Skeletal muscle cell (primary cell): ENCODE data around the gene NUDT14.

Source experiments
- DNase-seq: peaks from one replicate; pipeline ENCODE4 v3.0.0-alpha.2; 2010; ENCODE audit warnings: low read depth
- H3K4me3 ChIP-seq: 2 replicates; pipeline ENCODE4 v1.5.1; 2011; ENCODE audit warnings: low read depth, mild to moderate bottlenecking, control low read depth, low read length, moderate library complexity

NUDT14 gene

GRCh38 chr14:105151838-105152793, 29.0 kb downstream of the NUDT14 start:
- no peak overlapping the region for H3K4me3 ChIP-seq
- no peak for DNase-seq

GRCh38 chr14:105151084-105151837, 29.9 kb downstream of the NUDT14 start:
- no peak overlapping the region for H3K4me3 ChIP-seq

DNA sequence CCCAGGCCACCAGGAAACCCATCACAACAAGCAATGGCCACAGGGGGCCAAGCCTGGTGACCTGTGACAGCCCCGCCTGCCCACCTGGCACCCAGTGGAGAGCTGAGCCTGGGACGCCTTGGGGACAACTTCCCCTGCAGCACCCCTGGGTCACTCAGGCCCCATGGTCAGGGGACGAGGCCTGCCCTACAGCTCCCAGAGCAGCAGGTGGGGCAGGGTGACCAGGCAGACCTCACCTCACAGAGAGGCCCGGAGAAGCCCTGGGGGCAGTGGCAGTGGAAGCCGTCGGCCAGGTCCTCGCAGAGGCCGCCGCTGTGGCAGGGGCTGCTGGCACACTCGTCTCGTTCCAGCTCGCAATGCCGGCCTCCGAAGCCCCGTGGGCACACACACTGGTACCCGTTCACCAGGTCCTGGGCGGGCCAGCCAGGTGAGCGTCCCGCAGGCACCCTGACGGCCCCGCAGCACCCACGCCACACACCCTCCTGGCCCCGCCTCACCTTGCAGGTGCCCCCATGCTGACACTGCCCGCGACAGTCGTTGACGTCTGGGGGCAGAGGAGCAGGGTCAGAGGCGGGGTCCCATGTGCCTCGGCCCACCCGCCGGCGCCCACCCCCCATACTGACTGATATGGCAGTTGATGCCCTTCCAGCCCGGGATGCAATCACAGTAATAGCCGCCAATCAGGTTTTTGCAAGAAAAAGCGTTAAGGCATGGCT, 30.6 kb downstream of the NUDT14 start:
- no peak overlapping the region for H3K4me3 ChIP-seq
- no peak for DNase-seq

More at GRCh38 chr14:105151084-105151837, 29.9 kb downstream of the NUDT14 start:
- DNase-seq, result no peak

DNA sequence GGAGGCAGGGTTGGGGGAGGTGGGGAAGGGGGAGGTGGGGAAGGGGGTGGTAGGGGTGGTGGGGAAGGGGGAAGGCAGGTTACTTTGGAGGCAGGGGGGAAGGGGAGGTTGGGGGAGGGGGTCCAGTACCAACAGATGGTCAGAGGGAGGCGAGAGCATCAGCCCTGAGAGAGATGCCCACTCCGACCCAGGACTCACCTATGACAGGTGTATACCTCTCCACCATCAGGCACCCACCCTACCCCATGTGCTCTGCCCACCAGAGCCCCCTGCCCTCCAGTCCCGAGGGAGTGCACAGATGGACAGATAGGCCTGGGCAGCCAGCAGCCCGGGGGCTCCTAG, 31.1 kb downstream of the NUDT14 start:
- DNase-seq, result no peak
- no peak overlapping the region for H3K4me3 ChIP-seq

GRCh38 chr14:105149146-105149781, 31.8 kb downstream of the NUDT14 start:
- H3K4me3 ChIP-seq, result no peak overlapping the region
- DNase-seq, result no peak

DNA sequence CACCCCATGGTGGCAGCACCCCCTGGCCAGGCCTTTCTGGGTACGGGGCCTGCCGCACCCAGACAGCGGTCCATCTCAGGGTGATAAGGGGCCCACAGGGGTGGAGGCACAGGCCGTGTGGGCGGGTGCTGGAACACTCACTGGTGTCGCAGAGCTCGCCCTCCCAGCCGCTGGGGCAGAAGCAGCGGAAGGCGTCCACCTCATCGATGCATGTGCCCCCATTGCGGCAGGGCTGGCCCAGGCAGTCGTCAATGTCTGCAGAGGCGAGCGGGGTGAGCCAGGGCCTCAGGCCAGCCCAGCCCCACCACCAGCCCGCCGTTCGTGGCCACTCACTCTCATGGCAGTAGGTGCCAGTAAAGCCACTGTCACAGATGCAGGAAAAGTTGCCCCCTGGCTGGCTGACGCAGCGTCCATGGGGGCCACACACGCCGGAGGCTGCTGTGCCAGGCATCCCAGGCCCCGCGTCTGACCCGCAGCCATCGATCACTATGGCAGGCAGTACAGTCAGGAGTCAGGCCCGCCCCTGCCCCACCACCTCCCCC, 32.4 kb downstream of the NUDT14 start:
- no peak overlapping the region for H3K4me3 ChIP-seq
- no peak for DNase-seq

DNA sequence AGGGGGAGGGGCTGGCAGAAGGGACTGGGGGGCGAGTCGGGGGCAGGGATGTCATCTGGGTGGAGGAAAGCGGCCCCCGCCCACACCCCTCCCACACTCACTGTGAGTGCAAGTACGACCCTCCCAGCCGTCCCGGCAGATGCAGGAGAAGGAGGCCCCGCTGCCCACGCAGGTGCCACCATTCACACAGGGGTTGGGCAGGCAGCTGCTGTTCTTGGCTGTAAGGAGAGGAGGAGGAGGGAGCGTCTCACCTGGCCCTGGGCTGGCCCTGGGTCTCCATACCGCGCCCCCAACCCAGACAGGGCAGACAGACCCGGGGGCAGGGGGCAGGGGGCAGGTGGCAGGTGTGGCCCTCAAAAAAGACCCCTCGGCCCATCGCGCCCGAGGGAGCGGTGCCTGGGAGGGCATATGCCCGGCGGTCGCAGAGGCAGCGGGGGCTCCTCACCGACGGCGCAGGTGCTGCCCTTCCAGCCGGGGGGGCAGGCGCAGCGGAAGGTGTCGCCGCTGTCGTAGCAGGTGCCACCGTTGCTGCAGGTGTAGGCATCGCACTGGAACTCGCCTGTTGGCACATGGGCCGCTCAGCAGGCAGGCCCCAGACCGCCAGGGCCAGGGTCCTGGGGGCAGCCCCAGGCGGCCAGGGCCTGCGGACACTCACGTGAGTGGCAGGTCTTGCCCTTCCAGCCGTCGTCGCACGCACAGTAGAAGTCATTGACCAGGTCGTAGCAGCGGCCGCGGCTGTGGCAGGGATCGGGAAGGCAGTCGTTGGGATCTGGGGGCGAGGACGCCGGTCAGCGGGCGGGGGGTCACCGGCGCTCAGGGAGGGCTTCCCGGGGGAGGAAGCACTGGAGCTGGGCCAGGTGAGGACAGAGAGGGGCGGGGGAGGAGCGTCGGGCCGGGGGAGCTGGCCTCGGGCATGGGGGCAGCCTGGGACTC, 33.2 kb downstream of the NUDT14 start:
- no peak for DNase-seq
- H3K4me3 ChIP-seq, result no peak overlapping the region

GRCh38 chr14:105146976-105147635, 34.0 kb downstream of the NUDT14 start:
- no peak for DNase-seq
- H3K4me3 ChIP-seq, result no peak overlapping the region

DNA sequence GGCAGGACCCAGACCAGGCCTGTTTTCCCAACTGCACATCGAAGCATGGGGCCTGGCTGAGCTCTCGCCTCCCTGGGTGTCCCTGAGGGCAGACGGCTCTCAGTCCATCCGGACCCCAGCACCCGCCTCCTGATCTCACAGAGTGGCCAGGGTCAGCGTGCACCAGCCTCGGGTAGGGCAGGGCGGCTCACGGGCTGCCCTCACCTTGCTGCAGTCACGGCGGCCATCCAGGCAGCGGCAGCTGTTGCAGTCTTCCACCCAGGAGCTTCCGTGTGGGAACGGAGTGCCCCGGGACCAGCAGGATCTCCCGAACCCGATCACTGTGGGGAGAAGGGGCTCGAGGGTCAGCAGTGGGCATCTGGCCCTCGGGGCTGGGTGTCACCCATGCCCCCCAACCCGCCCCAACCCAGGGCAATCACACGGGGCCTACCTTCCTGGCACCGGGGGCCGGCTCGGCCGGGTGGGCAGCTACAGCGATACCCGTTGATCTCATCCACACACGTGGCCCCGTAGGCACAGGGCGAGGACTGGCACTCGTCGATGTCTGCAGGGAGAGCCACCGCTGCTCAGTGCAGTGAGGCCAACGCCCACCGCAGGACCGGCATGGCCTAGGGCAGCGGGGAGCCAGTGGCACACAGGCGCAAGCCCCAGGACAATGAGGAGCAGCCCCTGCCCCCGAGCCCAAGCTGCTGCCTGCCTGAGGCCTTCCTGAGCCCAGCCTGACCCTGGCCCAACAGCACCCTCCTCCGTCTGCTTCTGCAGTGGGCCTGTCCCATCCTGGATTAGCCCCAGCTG, 34.7 kb downstream of the NUDT14 start:
- no peak for DNase-seq

DNA sequence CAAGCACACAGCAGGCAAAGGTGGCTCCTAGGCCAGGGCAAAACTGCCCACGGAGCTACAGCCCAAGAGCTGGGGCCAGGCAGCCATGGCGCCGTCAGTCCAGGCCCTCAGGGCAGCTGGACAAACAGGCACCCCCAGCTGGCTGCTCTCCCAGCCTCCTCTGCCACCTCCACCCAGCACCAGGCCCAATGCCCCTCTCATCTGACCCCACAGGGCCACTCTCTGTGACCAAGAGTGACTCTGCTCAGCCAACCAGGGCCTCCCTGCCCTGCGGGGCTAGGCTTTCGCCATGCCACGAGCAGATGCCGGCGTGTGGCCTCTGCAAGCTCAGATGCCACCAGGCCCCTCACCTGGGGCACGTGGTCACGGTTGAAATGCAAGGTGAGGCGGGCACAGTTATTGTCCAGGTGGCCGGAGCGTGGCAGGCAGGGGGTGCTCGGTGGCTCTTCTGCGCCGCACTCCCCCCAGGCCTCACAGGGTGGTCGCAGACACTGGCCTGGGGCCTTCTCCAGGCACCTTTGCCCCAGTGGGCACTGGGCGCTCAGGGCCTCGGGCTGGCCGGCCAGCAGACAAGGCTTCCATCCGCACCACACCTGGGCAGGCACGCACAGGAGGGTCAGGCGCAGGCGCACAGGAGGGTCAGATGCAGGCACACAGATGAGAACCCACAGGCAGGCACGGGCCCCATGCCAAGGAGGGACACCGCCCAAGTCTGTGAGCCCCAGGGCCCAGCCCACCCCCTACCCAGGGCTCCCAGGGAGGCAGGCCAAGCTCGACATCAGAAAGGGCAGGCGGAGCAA, 35.5 kb downstream of the NUDT14 start:
- no peak overlapping the region for H3K4me3 ChIP-seq
- DNase-seq, result no peak

More for the DNA sequence above, 34.7 kb downstream of the NUDT14 start:
- H3K4me3 ChIP-seq, result no peak overlapping the region

- no peak overlapping the region for H3K4me3 ChIP-seq
- DNase-seq, result no peak
Observed at GRCh38 chr14:105144666-105145380, 36.3 kb downstream of the NUDT14 start.

GRCh38 chr14:105144026-105144665, 37.0 kb downstream of the NUDT14 start:
- no peak overlapping the region for H3K4me3 ChIP-seq
- no peak for DNase-seq

GRCh38 chr14:105143451-105144025, 37.6 kb downstream of the NUDT14 start:
- no peak overlapping the region for H3K4me3 ChIP-seq
- DNase-seq, result no peak

GRCh38 chr14:105142651-105143450, 38.3 kb downstream of the NUDT14 start:
- no peak for DNase-seq
- no peak overlapping the region for H3K4me3 ChIP-seq
